Measurements from ENCODE around the gene RBM4B. TPM values are rescaled to one million over a fixed set of nuclear protein-coding genes. Genes with fewer than 3 reads are reported as not detected.

RBM4B gene
- total RNA-seq, 4 donors from 2014 or later: 10.3 to 13.2 (median 12.2) TPM

DNA sequence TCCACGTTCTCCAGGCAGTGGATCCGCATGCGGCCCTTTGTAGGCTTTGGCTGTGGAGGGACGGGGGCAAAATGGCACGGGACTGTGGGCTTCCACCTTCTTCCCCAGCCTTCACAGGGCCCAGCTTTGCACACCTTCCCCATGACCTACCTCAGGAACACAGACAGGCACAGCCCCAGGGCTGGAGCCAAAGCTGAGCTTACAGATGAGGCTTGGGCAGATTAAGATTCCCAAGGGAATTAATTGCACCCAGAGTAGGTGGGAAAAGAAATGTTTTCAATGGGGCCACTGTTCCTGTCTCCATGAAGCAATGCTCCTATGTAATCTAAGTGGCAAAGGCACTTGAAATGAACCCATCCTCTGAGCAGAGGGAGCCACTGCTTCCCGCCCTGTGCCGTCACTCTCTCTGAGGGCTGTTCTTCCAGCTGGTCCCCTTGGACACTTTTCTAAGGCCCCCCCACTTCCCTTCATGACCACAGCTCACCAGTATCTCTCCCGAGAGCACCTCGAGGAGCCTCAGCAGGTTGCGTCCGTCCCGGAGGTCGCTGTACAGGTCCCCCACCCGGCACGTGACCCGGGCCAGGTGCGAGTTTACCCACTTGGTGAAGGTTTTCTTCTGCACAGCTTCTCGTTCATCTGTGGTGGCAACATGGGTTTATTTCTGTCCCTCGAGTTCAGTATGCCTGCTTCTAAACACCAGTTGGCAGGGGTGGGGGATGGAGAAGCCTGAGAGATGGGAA, 37.8 kb upstream of the RBM4B start:
- TF ChIP-seq POLR2AphosphoS5 (IDR thresholded peaks at IDR 0.05) (no peak), POLR2A (IDR thresholded peaks at IDR 0.05; ENCODE audit: low read depth) (no peak), EP300 (IDR thresholded peaks at IDR 0.05) (no peak)
- TF ChIP-seq, protein P1, sequence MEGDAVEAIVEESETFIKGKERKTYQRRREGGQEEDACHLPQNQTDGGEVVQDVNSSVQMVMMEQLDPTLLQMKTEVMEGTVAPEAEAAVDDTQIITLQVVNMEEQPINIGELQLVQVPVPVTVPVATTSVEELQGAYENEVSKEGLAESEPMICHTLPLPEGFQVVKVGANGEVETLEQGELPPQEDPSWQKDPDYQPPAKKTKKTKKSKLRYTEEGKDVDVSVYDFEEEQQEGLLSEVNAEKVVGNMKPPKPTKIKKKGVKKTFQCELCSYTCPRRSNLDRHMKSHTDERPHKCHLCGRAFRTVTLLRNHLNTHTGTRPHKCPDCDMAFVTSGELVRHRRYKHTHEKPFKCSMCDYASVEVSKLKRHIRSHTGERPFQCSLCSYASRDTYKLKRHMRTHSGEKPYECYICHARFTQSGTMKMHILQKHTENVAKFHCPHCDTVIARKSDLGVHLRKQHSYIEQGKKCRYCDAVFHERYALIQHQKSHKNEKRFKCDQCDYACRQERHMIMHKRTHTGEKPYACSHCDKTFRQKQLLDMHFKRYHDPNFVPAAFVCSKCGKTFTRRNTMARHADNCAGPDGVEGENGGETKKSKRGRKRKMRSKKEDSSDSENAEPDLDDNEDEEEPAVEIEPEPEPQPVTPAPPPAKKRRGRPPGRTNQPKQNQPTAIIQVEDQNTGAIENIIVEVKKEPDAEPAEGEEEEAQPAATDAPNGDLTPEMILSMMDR (IDR thresholded peaks at IDR 0.05): no peak
- Histone ChIP-seq H3K27me3 (peaks cover 0 to 6% (median 0%) of the 10 kb centered on the region in 4 donors), H3K4me1 (no peaks in the 10 kb centered on the region), H3K9me3 (no peaks in the 10 kb centered on the region), H3K36me3 (peaks cover 0 to 8% (median 0%) of the 10 kb centered on the region in 4 donors), H3K27ac (replicated peaks in 1 of 4) (no peak overlapping the region), H3K4me3 (no peak overlapping the region)
- WGBS: 92% methylated on average over 19 of the region's 19 CpGs
- no peak for DNase-seq (ENCODE audit: extremely low spot score)
- intact Hi-C loops (cut with DNase I): no loop called here

DNA sequence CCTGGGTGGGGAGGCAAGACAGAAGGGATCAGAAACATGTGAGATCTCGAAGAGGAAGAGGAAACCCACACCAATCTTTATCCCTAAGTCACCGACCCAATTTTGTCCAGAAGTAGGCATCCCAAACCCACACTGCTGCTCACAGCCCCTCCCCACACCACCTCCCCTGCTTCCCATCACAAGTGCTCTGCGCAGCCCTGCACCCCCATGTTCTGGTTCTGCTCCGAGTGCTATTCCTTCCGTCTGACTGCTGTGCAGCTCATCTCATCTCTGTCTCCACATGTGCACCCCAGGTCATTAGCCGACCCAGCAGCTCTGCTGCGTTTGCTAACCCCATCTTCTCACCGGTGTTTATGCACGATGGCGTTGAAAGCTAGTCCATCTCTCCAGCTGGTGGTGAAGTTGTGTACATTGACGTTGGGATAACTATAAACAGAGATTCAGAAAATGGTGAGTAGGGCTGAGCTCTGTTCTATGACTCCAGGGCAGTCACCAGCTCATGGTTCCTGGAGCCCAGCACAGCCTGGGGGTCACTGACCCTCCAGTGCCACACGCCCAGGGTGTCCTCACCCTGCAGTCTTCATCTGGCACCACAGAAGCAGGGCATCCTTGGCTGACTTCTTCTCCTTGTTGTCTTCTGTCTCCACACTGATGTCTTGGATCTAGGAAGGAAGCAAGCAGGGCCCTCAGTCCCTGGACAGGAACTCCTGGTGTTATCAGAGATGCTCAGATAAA, 36.2 kb upstream of the RBM4B start:
- Histone ChIP-seq H3K4me3 (no peak overlapping the region), H3K27ac (replicated peaks in 1 of 4) (no peak overlapping the region), H3K4me1 (no peaks in the 10 kb centered on the region), H3K27me3 (peaks cover 0 to 6% (median 0%) of the 10 kb centered on the region in 4 donors), H3K9me3 (no peaks in the 10 kb centered on the region), H3K36me3 (peaks cover 0 to 8% (median 0%) of the 10 kb centered on the region in 4 donors)
- DNase-seq (ENCODE audit: extremely low spot score): no peak
- TF ChIP-seq POLR2AphosphoS5 (IDR thresholded peaks at IDR 0.05) (no peak), EP300 (IDR thresholded peaks at IDR 0.05) (no peak), POLR2A (IDR thresholded peaks at IDR 0.05; ENCODE audit: low read depth) (no peak)
- TF ChIP-seq, protein P1 (IDR thresholded peaks at IDR 0.05): no peak
- 76% methylated on average over 11 of the region's 12 CpGs for WGBS
- intact Hi-C loops (cut with DNase I): no loop called here

DNA sequence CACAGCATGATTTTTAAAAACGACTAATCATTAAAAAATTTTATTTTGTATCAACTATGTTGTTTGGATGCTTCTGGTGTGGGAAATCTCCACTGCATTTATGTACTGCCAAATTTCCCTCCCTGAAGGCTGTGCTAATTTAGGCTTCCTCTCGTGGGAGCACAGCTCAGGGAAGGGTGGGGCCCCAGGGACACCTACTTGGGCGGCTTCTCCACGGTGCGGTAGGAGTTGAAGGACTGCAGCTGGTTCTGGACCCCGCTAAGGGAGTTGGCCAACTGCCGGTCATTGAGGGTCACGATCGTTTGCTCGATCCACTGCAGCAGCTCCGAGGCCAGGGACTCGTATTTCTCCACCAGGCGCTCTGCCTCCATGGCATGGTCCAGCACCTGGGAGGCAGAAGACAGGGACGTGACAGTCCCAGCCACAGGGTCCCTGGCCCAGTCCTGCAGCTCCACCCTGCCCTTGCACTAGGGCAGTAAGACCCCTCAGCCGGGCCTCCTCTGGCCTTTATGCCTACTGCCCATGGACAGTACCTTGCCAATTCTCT, 32.8 kb upstream of the RBM4B start:
- Histone ChIP-seq H3K27me3 (no peaks in the 10 kb centered on the region), H3K27ac (replicated peaks in 1 of 4) (no peak overlapping the region), H3K4me1 (no peaks in the 10 kb centered on the region), H3K36me3 (peaks cover 0 to 8% (median 3%) of the 10 kb centered on the region in 4 donors), H3K4me3 (no peak overlapping the region), H3K9me3 (no peaks in the 10 kb centered on the region)
- no peak for TF ChIP-seq EP300 (IDR thresholded peaks at IDR 0.05)
- TF ChIP-seq POLR2A (IDR thresholded peaks at IDR 0.05; ENCODE audit: low read depth): no peak
- no peak for TF ChIP-seq POLR2AphosphoS5 (IDR thresholded peaks at IDR 0.05)
- TF ChIP-seq, protein P1 (IDR thresholded peaks at IDR 0.05): no peak
- no peak for DNase-seq (ENCODE audit: extremely low spot score)
- intact Hi-C loops (cut with DNase I): no loop called here
- 91% methylated on average over 10 of the region's 15 CpGs for WGBS

DNA sequence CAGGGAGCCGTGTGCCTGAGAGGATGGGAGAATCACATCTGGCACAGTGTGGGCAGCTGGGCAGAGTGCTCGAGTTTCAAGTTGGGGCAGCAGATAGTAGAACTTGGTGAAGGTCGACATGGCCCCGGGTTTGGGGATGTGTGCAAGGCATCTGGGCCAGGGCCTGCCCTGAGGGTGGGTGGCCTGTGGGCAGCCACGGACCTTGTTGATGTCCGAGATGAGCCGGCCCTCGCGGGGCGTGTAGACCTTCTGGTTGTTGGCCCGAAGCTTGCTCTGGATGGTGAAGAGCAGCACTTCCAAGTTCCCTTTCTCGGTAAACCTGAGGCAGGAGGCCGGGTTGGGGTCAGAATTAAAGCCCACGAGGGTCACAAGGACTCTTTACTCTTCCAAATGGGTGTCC, 31.0 kb upstream of the RBM4B start:
- WGBS: 96% methylated on average over 11 of the region's 14 CpGs
- DNase-seq (ENCODE audit: extremely low spot score): no peak
- H3K4me1 ChIP-seq: no peaks in the 10 kb centered on the region
- no peak for TF ChIP-seq POLR2AphosphoS5 (IDR thresholded peaks at IDR 0.05)
- no peak for TF ChIP-seq POLR2A (IDR thresholded peaks at IDR 0.05; ENCODE audit: low read depth)
- no peak for TF ChIP-seq EP300 (IDR thresholded peaks at IDR 0.05)
- intact Hi-C loops (cut with DNase I): no loop called here
- H3K27ac ChIP-seq (replicated peaks in 1 of 4): no peak overlapping the region
- H3K4me3 ChIP-seq: no peak overlapping the region
- H3K27me3 ChIP-seq: no peaks in the 10 kb centered on the region
- peaks cover 0 to 6% (median 0%) of the 10 kb centered on the region in 4 donors for H3K36me3 ChIP-seq
- no peaks in the 10 kb centered on the region for H3K9me3 ChIP-seq

DNA sequence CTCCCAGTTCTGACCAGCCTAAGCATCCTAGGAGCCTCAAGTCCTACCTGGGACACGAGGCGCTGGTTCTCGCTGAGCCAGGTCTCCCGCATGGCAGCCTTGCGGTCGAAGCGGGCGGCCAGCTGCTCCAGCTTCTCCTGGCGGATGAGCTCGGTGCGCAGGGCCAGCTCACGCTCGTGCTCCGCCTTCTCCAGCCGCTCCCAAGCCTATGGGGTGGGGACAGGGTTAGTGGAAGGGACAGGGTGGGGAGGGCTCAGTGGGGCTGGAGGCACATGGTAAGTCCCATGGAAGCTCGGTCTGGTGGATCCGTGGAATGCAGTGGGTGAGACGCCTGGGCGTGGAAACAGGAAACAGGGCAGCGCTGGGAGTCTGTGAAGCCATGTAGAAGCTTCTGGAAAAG, 30.4 kb upstream of the RBM4B start:
- Histone ChIP-seq H3K27ac (replicated peaks in 1 of 4) (no peak overlapping the region), H3K9me3 (no peaks in the 10 kb centered on the region), H3K4me3 (no peak overlapping the region), H3K27me3 (no peaks in the 10 kb centered on the region), H3K4me1 (no peaks in the 10 kb centered on the region), H3K36me3 (peaks cover 0 to 6% (median 0%) of the 10 kb centered on the region in 4 donors)
- intact Hi-C loops (cut with DNase I): no loop called here
- TF ChIP-seq POLR2AphosphoS5 (IDR thresholded peaks at IDR 0.05) (no peak), EP300 (IDR thresholded peaks at IDR 0.05) (no peak), POLR2A (IDR thresholded peaks at IDR 0.05; ENCODE audit: low read depth) (no peak)
- TF ChIP-seq, protein P1 (IDR thresholded peaks at IDR 0.05): no peak
- no peak for DNase-seq (ENCODE audit: extremely low spot score)
- 90% methylated on average over 20 of the region's 20 CpGs for WGBS
